GM13977 (cell line): ENCODE measurements around the gene CUX1.

Experiments used
- DNase-seq: peaks from one replicate; pipeline ENCODE4 v3.0.0; 2012; ENCODE audit warnings: low spot score
- in situ Hi-C: fragments of 300-500 bp; cut with MboI; formaldehyde crosslinking; loops from one replicate; pipeline ENCODE4 v1.12.0; 2022; ENCODE audit warnings: low sequenced_read_pairs, low pct_unique_long_range_greater_than_20kb, mixed read lengths, inconsistent platforms; ENCODE audit not compliant: unreplicated experiment
- TF ChIP-seq, protein P1 (sequence below): IDR thresholded peaks from 2 replicates; pipeline ENCODE4 v1.5.1; 2012; ENCODE audit warnings: mild to moderate bottlenecking, control low read depth; ENCODE audit not compliant: insufficient read depth; ENCODE audit errors: extremely low read depth, missing control alignments

CUX1 gene

DNA sequence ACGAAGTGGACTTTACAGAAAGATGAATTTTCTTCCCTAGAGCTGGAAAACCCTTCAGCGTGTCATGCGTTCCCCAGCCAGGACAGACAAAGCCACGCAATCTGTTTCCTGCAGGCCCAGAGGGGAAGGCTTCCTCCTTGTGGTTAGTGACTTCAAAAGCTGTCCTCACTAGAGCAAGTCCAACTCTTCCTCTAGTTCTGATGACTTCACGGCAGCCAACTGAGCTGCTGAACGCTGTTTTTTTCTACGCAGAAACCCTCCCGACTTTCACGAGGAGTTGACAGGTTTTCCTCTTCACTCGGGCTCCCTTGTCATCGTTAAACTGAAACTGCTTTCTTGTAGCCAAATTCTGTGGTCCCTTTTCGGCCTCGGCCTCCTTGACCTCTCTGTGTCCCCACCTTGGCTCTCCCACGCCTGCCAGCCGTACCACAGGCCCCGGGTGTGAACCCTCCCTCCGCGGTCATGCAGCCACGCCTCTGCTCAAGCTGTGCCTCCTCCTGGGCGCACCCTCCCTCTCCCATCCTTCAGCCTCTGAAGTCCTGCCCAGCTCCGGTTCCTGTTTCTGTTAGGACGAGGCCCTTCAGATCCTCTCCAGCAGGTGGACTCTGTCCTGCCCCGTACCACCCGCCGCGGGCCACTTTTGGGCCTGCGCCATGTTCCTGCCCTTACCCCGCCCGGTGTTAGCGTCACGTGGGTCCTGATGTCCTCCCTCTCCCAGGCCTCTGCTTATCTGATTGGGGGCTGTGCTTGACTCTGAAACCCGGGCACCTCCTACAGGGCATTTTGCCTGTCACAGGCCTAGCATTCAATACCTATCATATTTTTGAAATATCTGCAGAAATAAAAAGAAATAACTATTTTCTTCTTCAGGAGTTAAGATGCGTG is 39.3 kb downstream of the CUX1 start:
- TF ChIP-seq, protein P1, sequence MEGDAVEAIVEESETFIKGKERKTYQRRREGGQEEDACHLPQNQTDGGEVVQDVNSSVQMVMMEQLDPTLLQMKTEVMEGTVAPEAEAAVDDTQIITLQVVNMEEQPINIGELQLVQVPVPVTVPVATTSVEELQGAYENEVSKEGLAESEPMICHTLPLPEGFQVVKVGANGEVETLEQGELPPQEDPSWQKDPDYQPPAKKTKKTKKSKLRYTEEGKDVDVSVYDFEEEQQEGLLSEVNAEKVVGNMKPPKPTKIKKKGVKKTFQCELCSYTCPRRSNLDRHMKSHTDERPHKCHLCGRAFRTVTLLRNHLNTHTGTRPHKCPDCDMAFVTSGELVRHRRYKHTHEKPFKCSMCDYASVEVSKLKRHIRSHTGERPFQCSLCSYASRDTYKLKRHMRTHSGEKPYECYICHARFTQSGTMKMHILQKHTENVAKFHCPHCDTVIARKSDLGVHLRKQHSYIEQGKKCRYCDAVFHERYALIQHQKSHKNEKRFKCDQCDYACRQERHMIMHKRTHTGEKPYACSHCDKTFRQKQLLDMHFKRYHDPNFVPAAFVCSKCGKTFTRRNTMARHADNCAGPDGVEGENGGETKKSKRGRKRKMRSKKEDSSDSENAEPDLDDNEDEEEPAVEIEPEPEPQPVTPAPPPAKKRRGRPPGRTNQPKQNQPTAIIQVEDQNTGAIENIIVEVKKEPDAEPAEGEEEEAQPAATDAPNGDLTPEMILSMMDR, result peak; percentile 31
- in situ Hi-C loops, result no loop called here
- DNase-seq, result peak; percentile 81

GRCh38 chr7:101857358-101857811 is 40.0 kb downstream of the CUX1 start:
- in situ Hi-C loops, result no loop called here
- peak; percentile 60 for DNase-seq
- TF ChIP-seq, protein P1, result no peak

DNA sequence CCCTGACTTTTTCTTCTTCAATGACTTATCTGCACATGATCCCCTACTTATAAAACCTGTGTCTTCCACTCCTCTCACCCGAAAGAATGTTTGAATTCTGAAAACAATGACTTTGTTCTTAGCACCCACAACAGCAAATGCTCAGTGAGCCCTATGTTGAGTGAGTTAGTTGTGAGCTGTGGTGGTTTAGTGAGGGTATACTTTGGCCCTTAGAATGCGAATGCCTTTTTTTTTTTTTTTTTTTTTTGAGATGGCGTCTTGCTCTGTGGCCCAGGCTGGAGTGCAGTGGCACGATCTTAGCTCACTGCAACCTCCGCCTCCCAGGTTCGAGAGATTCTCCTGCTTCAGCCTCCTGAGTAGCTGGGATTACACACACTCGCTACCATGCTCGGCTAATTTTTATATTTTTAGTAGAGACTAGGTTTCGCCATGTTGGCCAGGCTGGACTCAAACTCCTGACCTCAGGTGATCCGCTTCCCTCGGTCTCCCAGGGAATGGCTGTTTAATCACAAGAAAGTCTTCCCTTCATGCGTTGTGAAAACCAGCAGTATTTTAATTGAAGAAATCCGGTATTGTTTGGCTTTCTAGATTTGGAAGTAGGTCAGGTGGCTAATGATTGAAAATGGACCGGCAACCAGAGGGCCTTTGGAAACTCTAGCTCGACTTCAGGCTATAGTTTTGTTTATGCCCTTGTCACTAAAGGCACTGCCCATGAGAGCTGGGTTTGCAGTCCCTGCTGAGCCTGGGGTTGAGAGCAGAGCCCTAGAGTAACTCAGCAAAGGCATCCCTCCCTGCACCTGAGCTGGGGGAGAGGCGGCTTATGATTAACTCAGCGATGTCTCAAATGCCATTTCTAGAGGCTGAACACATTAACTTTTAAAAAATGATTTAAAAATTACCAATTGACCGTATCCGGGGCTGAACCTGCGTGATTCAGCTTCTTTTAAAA is 41.3 kb downstream of the CUX1 start:
- TF ChIP-seq, protein P1, result no peak
- in situ Hi-C loops, result no loop called here
- DNase-seq, result no peak

- DNase-seq, result no peak
- TF ChIP-seq, protein P1, result no peak
- in situ Hi-C loops, result no loop called here
These were observed 42.1 kb downstream of the CUX1 start for GRCh38 chr7:101859411-101860106.

DNA sequence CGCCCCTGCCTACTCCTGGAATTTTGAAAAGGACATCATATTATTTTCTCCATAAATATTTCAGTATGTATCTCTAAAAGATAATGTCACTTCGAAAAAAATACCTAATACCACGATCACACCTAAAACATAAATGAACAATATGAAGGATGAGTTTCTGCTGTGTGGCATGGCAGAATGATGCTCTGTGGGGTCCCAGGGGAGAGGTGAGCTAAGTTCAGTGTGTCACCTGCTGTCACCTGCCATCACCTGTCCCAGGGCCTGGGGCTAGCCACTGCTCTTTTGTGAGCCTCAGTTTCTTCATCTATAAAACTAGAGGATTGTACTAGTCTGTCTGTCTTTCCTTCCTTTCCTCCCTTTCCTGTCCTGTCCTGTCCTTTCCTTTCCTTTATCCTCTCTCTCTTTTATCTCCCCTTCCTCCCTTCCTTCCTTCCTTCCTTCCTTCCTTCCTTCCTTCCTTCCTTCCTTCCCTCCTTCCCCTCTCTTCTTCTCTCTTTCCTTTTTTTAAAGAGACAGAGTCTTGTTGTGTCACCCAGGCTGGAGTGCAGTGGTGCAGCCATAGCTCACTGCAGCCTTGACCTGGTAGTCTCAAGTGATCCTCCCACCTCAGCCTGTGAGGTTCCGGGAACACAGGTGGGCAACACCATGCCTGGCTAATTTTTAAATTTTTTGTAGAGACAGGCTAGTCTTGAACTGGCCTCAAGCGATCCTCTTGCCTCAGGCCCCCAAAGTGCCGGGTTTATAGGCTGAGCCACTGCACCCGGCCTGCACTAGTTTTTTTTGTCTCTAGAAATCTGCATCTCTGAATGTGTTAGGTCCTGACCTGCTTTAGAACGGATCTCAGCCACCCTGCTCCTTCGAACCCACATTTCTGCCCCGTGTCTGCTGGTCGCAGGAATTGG is 43.1 kb downstream of the CUX1 start:
- no peak for DNase-seq
- in situ Hi-C loops, result no loop called here
- TF ChIP-seq, protein P1, result no peak
